Measurements from ENCODE around the gene SDK1. TPM values are rescaled to one million over a fixed set of nuclear protein-coding genes. Genes with fewer than 3 reads are reported as not detected.

The SDK1 gene
- total RNA-seq, 1 experiment from 2014 or later = 9.3 TPM

- no peak for TF ChIP-seq E2F1 (CRISPR knock-in tag; IDR thresholded peaks at IDR 0.05)
Observed at GRCh38 chr7:3461923-3462322, 160.9 kb downstream of the SDK1 start (continued).

GRCh38 chr7:3463696-3464095, 162.6 kb downstream of the SDK1 start:
- POLR2A ChIA-PET = no interaction called here
- H3K27ac Mint-ChIP-seq = no peak overlapping the region
- ATAC-seq = no peak
- H3K36me3 Mint-ChIP-seq = no peaks in the 10 kb centered on the region
- H3K4me3 Mint-ChIP-seq = no peak overlapping the region
- TF ChIP-seq TP53 (CRISPR knock-in tag; IDR thresholded peaks at IDR 0.05) (no peak), CBFB (CRISPR knock-in tag; IDR thresholded peaks at IDR 0.05; ENCODE audit: low read depth) (no peak), STAT6 (CRISPR knock-in tag; conservative IDR thresholded peaks at IDR 0.05; ENCODE audit: low read depth) (no peak), GRHL2 (CRISPR knock-in tag; IDR thresholded peaks at IDR 0.05; ENCODE audit: insufficient replicate concordance, severe bottlenecking) (no peak)
- peaks cover 6% of the 10 kb centered on the region for H3K4me1 Mint-ChIP-seq
- CTCF ChIA-PET = no interaction called here
- H3K9me3 Mint-ChIP-seq = no peaks in the 10 kb centered on the region
- DNase-seq (ENCODE audit: low spot score) = no peak
- H3K27me3 Mint-ChIP-seq (ENCODE audit: low read depth) = no peaks in the 10 kb centered on the region

GRCh38 chr7:3464900-3465622, 164.0 kb downstream of the SDK1 start:
- H3K36me3 Mint-ChIP-seq = no peaks in the 10 kb centered on the region
- POLR2A ChIA-PET = no interaction called here
- CTCF ChIA-PET = no interaction called here
- no peaks in the 10 kb centered on the region for H3K9me3 Mint-ChIP-seq
- no peak overlapping the region for H3K4me3 Mint-ChIP-seq
- no peak overlapping the region for H3K27ac Mint-ChIP-seq
- no peak for TF ChIP-seq NR2C2 (CRISPR knock-in tag; IDR thresholded peaks at IDR 0.05)
- no peak for TF ChIP-seq ZNF232 (CRISPR knock-in tag; IDR thresholded peaks at IDR 0.05)
- no peak for TF ChIP-seq ZNF396 (CRISPR knock-in tag; IDR thresholded peaks at IDR 0.05; ENCODE audit: borderline replicate concordance)
- no peak for TF ChIP-seq MYBL2 (CRISPR knock-in tag; IDR thresholded peaks at IDR 0.05)
- no peak for TF ChIP-seq SMAD4 (CRISPR knock-in tag; IDR thresholded peaks at IDR 0.05)
- TF ChIP-seq ATF2 (CRISPR knock-in tag; IDR thresholded peaks at IDR 0.05; ENCODE audit: borderline replicate concordance, low read depth) = no peak
- TF ChIP-seq ZNF138 (CRISPR knock-in tag; conservative IDR thresholded peaks at IDR 0.05) = no peak
- no peak for TF ChIP-seq OVOL2 (CRISPR knock-in tag; IDR thresholded peaks at IDR 0.05; ENCODE audit: borderline replicate concordance)
- no peak for TF ChIP-seq ZNF425 (CRISPR knock-in tag; conservative IDR thresholded peaks at IDR 0.05)
- TF ChIP-seq ZSCAN18 (CRISPR knock-in tag; IDR thresholded peaks at IDR 0.05) = no peak
- TF ChIP-seq ATF1 (CRISPR knock-in tag; IDR thresholded peaks at IDR 0.05) = no peak
- no peak for TF ChIP-seq MAX (CRISPR knock-in tag; IDR thresholded peaks at IDR 0.05)
- no peak for TF ChIP-seq MXD4 (CRISPR knock-in tag; IDR thresholded peaks at IDR 0.05; ENCODE audit: borderline replicate concordance)
- TF ChIP-seq TEAD4 (CRISPR knock-in tag; IDR thresholded peaks at IDR 0.05) = no peak
- TF ChIP-seq PRRX2 (CRISPR knock-in tag; IDR thresholded peaks at IDR 0.05) = no peak
- H3K4me1 Mint-ChIP-seq = peaks cover 6% of the 10 kb centered on the region
- no peak for ATAC-seq
- DNase-seq (ENCODE audit: low spot score) = no peak
- no peaks in the 10 kb centered on the region for H3K27me3 Mint-ChIP-seq (ENCODE audit: low read depth)

All from WTC11 (cell line).